ENCODE results near the gene CD109. TPM values are rescaled to one million over a fixed set of nuclear protein-coding genes. Genes with fewer than 3 reads are reported as not detected.

Gene CD109
- total RNA-seq, 4 donors from 2014 or later: 1.4 to 3.2 (median 2.2) TPM

DNA sequence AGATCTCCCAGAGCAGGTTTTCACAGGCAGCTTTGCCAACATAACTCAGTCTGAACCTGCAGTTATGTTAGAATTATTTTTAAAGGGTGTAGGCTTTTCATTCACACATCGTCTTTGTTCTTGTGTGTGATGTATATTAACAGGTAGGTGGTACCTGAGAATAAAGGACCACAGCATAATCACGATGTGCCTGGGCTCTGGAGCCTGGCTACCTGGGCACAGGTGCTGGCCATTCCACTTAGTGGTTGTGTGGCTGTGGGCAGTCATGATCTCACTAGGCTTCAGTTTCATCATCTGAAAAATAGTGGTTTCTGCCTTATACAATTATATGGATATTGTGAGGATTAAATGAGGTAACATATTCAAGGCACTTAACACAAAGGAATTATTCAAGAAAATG is 6.4 kb downstream of the CD109 start:
- H3K9me3 ChIP-seq: no peaks in the 10 kb centered on the region
- no peak for DNase-seq
- no peaks in the 10 kb centered on the region for H3K27me3 ChIP-seq
- H3K4me3 ChIP-seq: no peak overlapping the region
- no peaks in the 10 kb centered on the region for H3K36me3 ChIP-seq
- TF ChIP-seq, protein P1, sequence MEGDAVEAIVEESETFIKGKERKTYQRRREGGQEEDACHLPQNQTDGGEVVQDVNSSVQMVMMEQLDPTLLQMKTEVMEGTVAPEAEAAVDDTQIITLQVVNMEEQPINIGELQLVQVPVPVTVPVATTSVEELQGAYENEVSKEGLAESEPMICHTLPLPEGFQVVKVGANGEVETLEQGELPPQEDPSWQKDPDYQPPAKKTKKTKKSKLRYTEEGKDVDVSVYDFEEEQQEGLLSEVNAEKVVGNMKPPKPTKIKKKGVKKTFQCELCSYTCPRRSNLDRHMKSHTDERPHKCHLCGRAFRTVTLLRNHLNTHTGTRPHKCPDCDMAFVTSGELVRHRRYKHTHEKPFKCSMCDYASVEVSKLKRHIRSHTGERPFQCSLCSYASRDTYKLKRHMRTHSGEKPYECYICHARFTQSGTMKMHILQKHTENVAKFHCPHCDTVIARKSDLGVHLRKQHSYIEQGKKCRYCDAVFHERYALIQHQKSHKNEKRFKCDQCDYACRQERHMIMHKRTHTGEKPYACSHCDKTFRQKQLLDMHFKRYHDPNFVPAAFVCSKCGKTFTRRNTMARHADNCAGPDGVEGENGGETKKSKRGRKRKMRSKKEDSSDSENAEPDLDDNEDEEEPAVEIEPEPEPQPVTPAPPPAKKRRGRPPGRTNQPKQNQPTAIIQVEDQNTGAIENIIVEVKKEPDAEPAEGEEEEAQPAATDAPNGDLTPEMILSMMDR (IDR thresholded peaks at IDR 0.05): no peak
- TF ChIP-seq POLR2A (IDR thresholded peaks at IDR 0.05): no peak
- H3K4me1 ChIP-seq: no peaks in the 10 kb centered on the region
- no peak overlapping the region for H3K27ac ChIP-seq

DNA sequence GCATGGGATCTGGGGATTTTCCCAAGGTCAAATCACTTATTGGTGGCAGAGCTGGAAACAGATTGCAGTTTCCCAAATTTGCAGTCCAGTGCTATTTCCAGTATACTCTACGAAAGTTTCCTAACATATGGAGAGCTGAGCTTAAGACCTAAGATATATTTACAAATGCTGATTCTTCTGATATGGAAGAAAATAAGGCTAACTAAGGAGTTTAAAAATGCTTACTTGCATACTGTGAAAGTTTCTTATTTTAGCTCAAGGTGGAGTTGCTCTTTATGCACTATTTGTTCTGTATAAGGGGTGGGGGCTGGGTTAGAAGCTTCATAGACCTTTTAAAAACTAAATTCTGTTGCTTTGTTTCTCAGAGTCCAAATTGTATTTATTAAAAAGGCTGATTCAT is 7.5 kb downstream of the CD109 start:
- Histone ChIP-seq H3K27me3 (no peaks in the 10 kb centered on the region), H3K4me3 (no peak overlapping the region), H3K4me1 (no peaks in the 10 kb centered on the region), H3K27ac (peak overlapping the region in 1 of 4 donors; percentile 29), H3K36me3 (no peaks in the 10 kb centered on the region), H3K9me3 (no peaks in the 10 kb centered on the region)
- TF ChIP-seq POLR2A (IDR thresholded peaks at IDR 0.05): no peak
- TF ChIP-seq, protein P1 (IDR thresholded peaks at IDR 0.05): no peak
- DNase-seq: no peak

DNA sequence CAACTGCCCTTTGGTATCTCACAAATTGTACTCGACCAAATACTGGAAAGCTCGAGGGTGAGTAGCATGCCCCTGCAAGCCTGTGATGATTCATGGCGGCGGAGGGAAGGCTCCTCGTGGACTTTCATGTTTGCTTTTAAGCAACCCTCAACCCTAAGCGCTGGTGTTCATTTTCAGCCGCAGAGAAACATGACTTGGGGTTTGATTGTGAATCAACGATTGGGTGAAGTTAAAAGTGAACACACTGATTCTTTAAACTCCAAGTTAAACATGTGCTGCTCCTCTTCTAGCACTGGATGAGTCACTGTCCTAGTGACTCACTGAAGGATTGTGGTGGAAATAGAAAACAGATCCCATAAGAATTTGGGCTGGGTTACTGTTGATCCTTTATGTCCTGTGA is 8.3 kb downstream of the CD109 start:
- no peak overlapping the region for H3K4me3 ChIP-seq
- no peaks in the 10 kb centered on the region for H3K36me3 ChIP-seq
- peak overlapping the region in 1 of 4 donors; percentile 29 for H3K27ac ChIP-seq
- TF ChIP-seq POLR2A (IDR thresholded peaks at IDR 0.05): no peak
- TF ChIP-seq, protein P1 (IDR thresholded peaks at IDR 0.05): no peak
- no peak for DNase-seq
- H3K9me3 ChIP-seq: no peaks in the 10 kb centered on the region
- H3K27me3 ChIP-seq: no peaks in the 10 kb centered on the region
- H3K4me1 ChIP-seq: no peaks in the 10 kb centered on the region

DNA sequence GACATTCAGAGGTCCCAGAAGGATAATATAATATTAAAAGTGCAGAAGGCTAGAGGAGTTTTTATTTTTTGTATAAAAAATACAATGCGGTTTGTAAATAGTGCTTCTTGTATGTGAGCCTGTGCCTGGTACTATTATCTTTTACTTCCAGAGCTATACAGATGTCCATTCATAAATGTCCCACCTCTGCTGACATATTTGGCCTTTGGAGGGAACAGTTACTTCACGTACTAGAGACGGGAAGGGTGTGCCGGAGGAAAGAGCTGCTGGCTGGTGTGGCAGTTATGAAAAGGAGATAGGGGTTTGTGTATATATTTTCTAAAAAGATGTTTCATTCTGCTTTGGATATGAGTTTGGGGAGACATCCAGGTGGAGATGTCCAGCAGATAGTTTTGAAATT is 8.8 kb downstream of the CD109 start:
- Histone ChIP-seq H3K27me3 (no peaks in the 10 kb centered on the region), H3K36me3 (no peaks in the 10 kb centered on the region), H3K9me3 (no peaks in the 10 kb centered on the region), H3K4me3 (no peak overlapping the region), H3K27ac (peak overlapping the region in 1 of 4 donors; percentile 29), H3K4me1 (no peaks in the 10 kb centered on the region)
- DNase-seq: no peak
- TF ChIP-seq, protein P1 (IDR thresholded peaks at IDR 0.05): no peak
- no peak for TF ChIP-seq POLR2A (IDR thresholded peaks at IDR 0.05)

DNA sequence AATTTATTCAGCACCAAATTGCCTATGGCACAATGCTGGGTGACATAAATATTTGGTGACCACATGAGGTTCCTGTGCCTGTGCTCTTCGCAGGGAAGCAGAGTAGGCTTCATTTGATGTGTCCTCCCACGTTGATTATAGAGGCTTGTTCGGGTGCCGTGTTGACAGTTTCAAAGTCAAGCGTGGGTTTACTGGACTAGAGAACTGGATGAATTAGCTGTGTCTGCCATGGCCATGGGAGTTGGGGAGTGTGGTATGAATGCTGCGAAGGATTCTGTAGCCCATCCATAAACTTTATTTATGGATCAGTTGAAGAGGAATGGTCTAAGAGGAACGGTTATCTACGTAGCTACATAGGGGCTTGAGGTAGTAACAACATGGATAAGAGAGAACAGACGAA is 11.0 kb downstream of the CD109 start:
- H3K36me3 ChIP-seq: no peaks in the 10 kb centered on the region
- DNase-seq: no peak
- no peaks in the 10 kb centered on the region for H3K9me3 ChIP-seq
- no peak for TF ChIP-seq POLR2A (IDR thresholded peaks at IDR 0.05)
- TF ChIP-seq, protein P1 (IDR thresholded peaks at IDR 0.05): no peak
- H3K27me3 ChIP-seq: no peaks in the 10 kb centered on the region
- H3K4me3 ChIP-seq: no peak overlapping the region
- H3K27ac ChIP-seq: no peak overlapping the region
- H3K4me1 ChIP-seq: no peaks in the 10 kb centered on the region

DNA sequence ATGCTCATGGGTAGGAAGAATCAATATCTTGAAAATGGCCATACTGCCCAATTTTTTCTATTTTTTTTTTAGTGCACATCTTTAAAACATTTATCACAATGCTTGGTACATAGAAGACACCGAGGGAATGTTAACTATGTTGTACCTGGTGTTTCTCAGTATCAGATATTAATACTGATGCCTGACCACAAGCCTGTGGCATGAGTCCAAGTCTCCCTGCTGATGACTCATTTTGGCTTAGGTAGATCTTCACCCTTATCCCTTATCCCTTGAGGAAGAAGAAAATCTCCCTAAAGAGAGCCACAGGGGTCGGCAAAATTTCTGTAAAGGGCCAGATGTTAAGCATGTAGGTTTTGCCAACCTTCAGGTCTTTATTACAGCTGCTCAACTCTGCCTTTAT is 14.5 kb downstream of the CD109 start:
- H3K27me3 ChIP-seq: no peaks in the 10 kb centered on the region
- no peaks in the 10 kb centered on the region for H3K9me3 ChIP-seq
- H3K4me1 ChIP-seq: peaks cover 0 to 8% (median 0%) of the 10 kb centered on the region in 4 donors
- TF ChIP-seq POLR2A (IDR thresholded peaks at IDR 0.05): no peak
- TF ChIP-seq, protein P1 (IDR thresholded peaks at IDR 0.05): no peak
- no peak overlapping the region for H3K4me3 ChIP-seq
- no peaks in the 10 kb centered on the region for H3K36me3 ChIP-seq
- no peak overlapping the region for H3K27ac ChIP-seq
- no peak for DNase-seq
